A549 (cell line): ENCODE data around the gene DNMT1. TPM values are rescaled to one million over a fixed set of nuclear protein-coding genes. Genes with fewer than 3 reads are reported as not detected.

ENCODE experiments used
- ATAC-seq, 2 experiments: fragments of 200-7000 bp in 1 of 2; fragments of >200 bp in 1 of 2; cut with Nextera tagmentation in 1 of 2; cut with Tn5 transposase in 1 of 2; 3 replicates each; pipeline versions ENCODE4 v1.8.0 to v1.9.1; 2018 to 2020; ENCODE audit warnings: mild to moderate bottlenecking in 1 of 2, moderate library complexity in 1 of 2
- CTCF ChIA-PET: fragments of 300-600 bp; sonication (Branson Sonifier 250); formaldehyde crosslinking; extraction: SDS; loops from one replicate; lab custom pipeline; 2021; ENCODE audit warnings: antibody characterized with exemption, inconsistent platforms; lab: Yijun Ruan, JAX
- POLR2A ChIA-PET: fragments of 350-600 bp; formaldehyde crosslinking; extraction: SDS; loops from one replicate; lab custom pipeline; 2021; ENCODE audit warnings: antibody characterized with exemption, inconsistent platforms; lab: Yijun Ruan, JAX
- DNase-seq, 2 experiments: peaks; one replicate each; pipeline versions ENCODE4 v3.0.0 to v3.0.0-alpha.2; 2011 to 2016; ENCODE audit warnings: low read depth in 1 of 2, low spot score in 1 of 2
- FAIRE-seq: peaks from 2 replicates; lab custom pipeline; 2011; peaks lifted over from hg19 to GRCh38; lab: Jason Lieb, UNC
- H3K27ac ChIP-seq, 2 experiments: fragments of >200 bp; sonication (Bioruptor Twin); formaldehyde crosslinking; 3 replicates each; pipeline ENCODE4 v1.5.1; 2016 to 2017
- H3K4me1 ChIP-seq: fragments of >200 bp; sonication (Bioruptor Twin); formaldehyde crosslinking; 3 replicates; pipeline ENCODE4 v1.6.1; 2016
- H3K4me2 ChIP-seq: fragments of >200 bp; sonication (Bioruptor Twin); formaldehyde crosslinking; 3 replicates; pipeline ENCODE4 v1.6.1; 2016
- H3K4me3 ChIP-seq: fragments of >200 bp; sonication (Bioruptor Twin); formaldehyde crosslinking; 3 replicates; pipeline ENCODE4 v1.5.1; 2016
- H3K9me3 ChIP-seq: fragments of >200 bp; sonication (Bioruptor Twin); formaldehyde crosslinking; 3 replicates; pipeline ENCODE4 v1.6.1; 2016
- BCL3 ChIP-seq: fragments of >200 bp; sonication (Bioruptor Twin); formaldehyde crosslinking; IDR thresholded peaks from 3 replicates; pipeline ENCODE4 v1.6.1; 2016
- BHLHE40 ChIP-seq: IDR thresholded peaks from 2 replicates; pipeline ENCODE4 v1.6.1; 2012; ENCODE audit warnings: low read depth, low read length, inconsistent platforms
- CBX2 ChIP-seq: fragments of 200-600 bp; sonication (generic); IDR thresholded peaks from 2 replicates; pipeline ENCODE4 v1.6.1; 2016; ENCODE audit warnings: low read depth, mild to moderate bottlenecking, borderline replicate concordance
- CHD2 ChIP-seq: fragments of 150-350 bp; IDR thresholded peaks from 2 replicates; pipeline ENCODE4 v1.6.1; 2014; ENCODE audit warnings: low read length; ENCODE audit not compliant: partially characterized antibody
- ELK1 ChIP-seq: fragments of 150-350 bp; IDR thresholded peaks from 2 replicates; pipeline ENCODE4 v1.6.1; 2014; ENCODE audit warnings: low read depth, mild to moderate bottlenecking, low read length
- ESRRA ChIP-seq: fragments of 150-350 bp; IDR thresholded peaks from 2 replicates; pipeline ENCODE4 v1.6.1; 2014; ENCODE audit warnings: mild to moderate bottlenecking, low read length, borderline replicate concordance
- HMGXB4 ChIP-seq: fragments of 250-450 bp; sonication (Bioruptor Pico); IDR thresholded peaks from 2 replicates; pipeline ENCODE4 v1.5.0; 2021; ENCODE audit warnings: mild to moderate bottlenecking, moderate library complexity, borderline replicate concordance
- HOXB13 ChIP-seq: fragments of 250-450 bp; sonication (Bioruptor Pico); IDR thresholded peaks from 2 replicates; pipeline ENCODE4 v1.5.0; 2020; ENCODE audit warnings: low read depth, mild to moderate bottlenecking, moderate library complexity
- HOXB5 ChIP-seq: fragments of 250-450 bp; sonication (Bioruptor Pico); IDR thresholded peaks from 2 replicates; pipeline ENCODE4 v1.5.0; 2020; ENCODE audit warnings: mild to moderate bottlenecking, moderate library complexity
- JUN ChIP-seq, 2 experiments: fragments of >200 bp; sonication (Bioruptor Twin); formaldehyde crosslinking; IDR thresholded peaks; 2 replicates in 1 of 2; 3 replicates in 1 of 2; pipeline ENCODE4 v1.6.1; 2016 to 2017
- KDM5A ChIP-seq: fragments of 200-600 bp; sonication (generic); IDR thresholded peaks from 2 replicates; pipeline ENCODE4 v1.6.1; 2016; ENCODE audit warnings: antibody characterized with exemption, mild to moderate bottlenecking
- MAFK ChIP-seq: fragments of 450-650 bp; IDR thresholded peaks from 2 replicates; pipeline ENCODE4 v1.6.1; 2014; ENCODE audit not compliant: partially characterized antibody
- MYC ChIP-seq: IDR thresholded peaks from 2 replicates; pipeline ENCODE4 v1.6.1; 2012; ENCODE audit warnings: mild to moderate bottlenecking, inconsistent platforms, low read length, improper control_type of control experiment, borderline replicate concordance
- NFE2L2 ChIP-seq: fragments of 150-350 bp; conservative IDR thresholded peaks from 2 replicates; pipeline ENCODE4 v1.6.1; 2014; ENCODE audit warnings: low read length
- PBX3 ChIP-seq: IDR thresholded peaks from 2 replicates; pipeline ENCODE4 v1.6.1; 2012
- PHF8 ChIP-seq: fragments of 200-600 bp; sonication (generic); IDR thresholded peaks from 2 replicates; pipeline ENCODE4 v1.6.1; 2016; ENCODE audit warnings: low read depth, mild to moderate bottlenecking, antibody characterized with exemption, moderate library complexity, borderline replicate concordance
- RAD21 ChIP-seq, 2 experiments: fragments of >200 bp in 1 of 2; sonication (Bioruptor Twin) in 1 of 2; formaldehyde crosslinking in 1 of 2; IDR thresholded peaks in 1 of 2; conservative IDR thresholded peaks in 1 of 2; 2 replicates in 1 of 2; 3 replicates in 1 of 2; pipeline ENCODE4 v1.6.1; 2012 to 2018; ENCODE audit warnings: inconsistent platforms in 1 of 2
- RARB ChIP-seq: fragments of 250-450 bp; sonication (Bioruptor Pico); IDR thresholded peaks from 2 replicates; pipeline ENCODE4 v1.8.0; 2021; ENCODE audit warnings: mild to moderate bottlenecking, moderate library complexity
- REST ChIP-seq: fragments of 200-600 bp; sonication (generic); IDR thresholded peaks from 2 replicates; pipeline ENCODE4 v1.6.1; 2016; ENCODE audit warnings: antibody characterized with exemption, mild to moderate bottlenecking, moderate library complexity
- RFX5 ChIP-seq: fragments of 450-650 bp; IDR thresholded peaks from 2 replicates; pipeline ENCODE4 v1.7.1; 2014; ENCODE audit warnings: antibody characterized with exemption, mild to moderate bottlenecking, moderate library complexity
- TFCP2L1 ChIP-seq: fragments of 250-450 bp; sonication (Bioruptor Pico); IDR thresholded peaks from 2 replicates; pipeline ENCODE4 v1.5.0; 2021; ENCODE audit warnings: mild to moderate bottlenecking
- ZC3H11A ChIP-seq: fragments of 450-650 bp; IDR thresholded peaks from 2 replicates; pipeline ENCODE4 v1.6.1; 2014; ENCODE audit warnings: antibody characterized with exemption, mild to moderate bottlenecking
- ZFP36 ChIP-seq: fragments of 450-650 bp; IDR thresholded peaks from 2 replicates; pipeline ENCODE4 v1.6.1; 2014; ENCODE audit warnings: borderline replicate concordance; ENCODE audit not compliant: partially characterized antibody
- ZSCAN20 ChIP-seq: fragments of 250-450 bp; sonication (Bioruptor Pico); IDR thresholded peaks from 2 replicates; pipeline ENCODE4 v1.8.0; 2022; ENCODE audit warnings: mild to moderate bottlenecking, moderate library complexity
- WGBS: methylation state at CpG from one replicate; pipeline ENCODE4 v1.1.6; 2017; ENCODE audit errors: missing lambda C conversion rate; 5-methylcytosine and 5-hydroxymethylcytosine counted together
- polyA plus RNA-seq, 4 experiments: library from polyadenylated mRNA; depleted of rRNA in 3 of 4; stranded (reverse); fragments of >200 nt; fragmentation: RNase III in 1 of 4; extraction: RNeasy Plus Mini Kit Qiagen cat#74134 plus additional on column Dnase treatment in 1 of 4; gene quantifications; 2 replicates in 3 of 4; 3 replicates in 1 of 4; pipeline ENCODE4 v1.2.3, GENCODE V29; 2011 to 2017

The DNMT1 gene
- polyA plus RNA-seq, 2 of the 4 experiments (the other 2 are of a cell fraction) = 85.2 to 86.2 TPM

GRCh38 chr19:10146142-10146541, 48.6 kb downstream of the DNMT1 start:
- Histone ChIP-seq H3K4me2 (no peak overlapping the region), H3K9me3 (no peaks in the 10 kb centered on the region), H3K4me1 (no peaks in the 10 kb centered on the region), H3K4me3 (no peak overlapping the region), H3K27ac (no peak overlapping the region)
- CTCF ChIA-PET = interaction anchor here (1.0 kb wide), 1 partner anchor 22 kb away, joined by 3 read pairs; no protein-coding TSS in a partner anchor
- FAIRE-seq = no peak
- no peak for TF ChIP-seq CBX2
- TF ChIP-seq ZC3H11A = no peak
- TF ChIP-seq ESRRA = no peak
- TF ChIP-seq JUN (IDR thresholded peaks at IDR 0.05) = no peak
- TF ChIP-seq ZSCAN20 (CRISPR knock-in tag) = no peak
- TF ChIP-seq MAFK = no peak
- no peak for TF ChIP-seq MYC
- no peak for TF ChIP-seq ZFP36
- WGBS = 93% methylated on average over 14 of the region's 14 CpGs
- POLR2A ChIA-PET = no interaction called here
- no peak for DNase-seq
- ATAC-seq = no peak

GRCh38 chr19:10145031-10145430, 49.7 kb downstream of the DNMT1 start:
- no peak overlapping the region for H3K4me2 ChIP-seq
- ChIA-PET CTCF (interaction anchor here (0.6 to 1.0 kb wide), 2 partner anchors 23 to 1124 kb away, joined by 3 read pairs; no protein-coding TSS in a partner anchor), POLR2A (no interaction called here)
- H3K27ac ChIP-seq = no peak overlapping the region
- FAIRE-seq = no peak
- H3K4me3 ChIP-seq = no peak overlapping the region
- 100% methylated on average over 8 of the region's 10 CpGs for WGBS
- no peaks in the 10 kb centered on the region for H3K9me3 ChIP-seq
- no peak for TF ChIP-seq RAD21 (conservative IDR thresholded peaks at IDR 0.05 in 1 of 2, IDR thresholded peaks at IDR 0.05 in 1 of 2)
- no peak for TF ChIP-seq HOXB5
- TF ChIP-seq KDM5A = no peak
- no peak for TF ChIP-seq BCL3
- no peak for TF ChIP-seq ELK1
- TF ChIP-seq ESRRA = no peak
- TF ChIP-seq PHF8 = no peak
- no peak for TF ChIP-seq REST
- TF ChIP-seq HMGXB4 (CRISPR knock-in tag) = no peak
- no peak for TF ChIP-seq NFE2L2
- no peak for TF ChIP-seq CHD2
- TF ChIP-seq TFCP2L1 (CRISPR knock-in tag) = no peak
- TF ChIP-seq RARB = no peak
- TF ChIP-seq RFX5 = no peak
- TF ChIP-seq BHLHE40 = no peak
- TF ChIP-seq HOXB13 (CRISPR knock-in tag) = no peak
- TF ChIP-seq ZFP36 = no peak
- TF ChIP-seq PBX3 = no peak
- no peak for ATAC-seq
- H3K4me1 ChIP-seq = no peaks in the 10 kb centered on the region
- DNase-seq = no peak
